Thymus (tissue), 14 donors: ENCODE data around the gene DUSP15. TPM values are rescaled to one million over a fixed set of nuclear protein-coding genes. Genes with fewer than 3 reads are reported as not detected.
"Not testable (repeated sequence)": the region's sequence is repeated elsewhere in the genome, so short reads cannot be mapped to it uniquely, and the experiment has no call there.

Experiments used
- DNase-seq, 9 donors: peaks; one replicate each; pipeline ENCODE4 v3.0.0-alpha.2; 2013; ENCODE audit warnings: low spot score in 9 of 9, low read depth in 6 of 9, missing footprints in 1 of 9
- H3K27ac ChIP-seq, 2 donors: one replicate each; pipeline ENCODE4 v1.5.1; 2013; ENCODE audit warnings: control low read depth in 1 of 2, low read depth in 1 of 2, low read length in 1 of 2, mild to moderate bottlenecking in 1 of 2, moderate library complexity in 1 of 2
- H3K27me3 ChIP-seq, 2 donors: one replicate each; pipeline ENCODE4 v1.5.1; 2013; ENCODE audit warnings: low read length in 1 of 2; ENCODE audit not compliant: control insufficient read depth in 2 of 2, insufficient read depth in 1 of 2
- H3K36me3 ChIP-seq, 2 donors: one replicate each; pipeline ENCODE4 v1.5.1; 2013; ENCODE audit warnings: low read length in 1 of 2, mild to moderate bottlenecking in 1 of 2, moderate library complexity in 1 of 2; ENCODE audit not compliant: control insufficient read depth in 2 of 2, insufficient read depth in 2 of 2
- H3K4me1 ChIP-seq, 2 donors: one replicate each; pipeline ENCODE4 v1.5.1; 2013; ENCODE audit warnings: low read length in 2 of 2; ENCODE audit not compliant: control insufficient read depth in 2 of 2, insufficient read depth in 2 of 2
- H3K4me3 ChIP-seq, 2 donors: one replicate each; pipeline ENCODE4 v1.5.1; 2013; ENCODE audit warnings: low read length in 2 of 2, control low read depth in 1 of 2, mild to moderate bottlenecking in 1 of 2
- H3K9me3 ChIP-seq, 2 donors: one replicate each; pipeline ENCODE4 v1.5.1; 2013; ENCODE audit warnings: low read length in 1 of 2, mild to moderate bottlenecking in 1 of 2; ENCODE audit not compliant: control insufficient read depth in 2 of 2, insufficient read depth in 1 of 2
- WGBS: extraction: QIAGEN DNeasy Blood & Tissue Kit; methylation state at CpG from one replicate; pipeline ENCODE4 v1.1.7; 2013; 5-methylcytosine and 5-hydroxymethylcytosine counted together
- long read RNA-seq, 10 donors: transcript quantifications; one replicate each; lab custom pipeline, GENCODE V29; 2026
- polyA plus RNA-seq: library from polyadenylated mRNA; stranded (reverse); fragments of 200-250 nt; gene quantifications from one replicate; pipeline ENCODE4 v1.2.3, GENCODE V29; 2013
- total RNA-seq: library from RNA; stranded (reverse); fragments of 120-200 nt; gene quantifications from one replicate; pipeline ENCODE4 v1.2.4, GENCODE V29; 2013
- donor health status: healthy.

The DUSP15 gene
- 0.76 TPM for total RNA-seq
- polyA plus RNA-seq: 1.6 TPM
- long read RNA-seq, donor 1: 0 reads
- long read RNA-seq, donor 2: 0 reads
- long read RNA-seq, donor 3: 0 reads
- long read RNA-seq, donor 4: 0 reads
- long read RNA-seq, donor 5, partial matches to known transcripts: 0 of 3 reads
- long read RNA-seq, donor 5, other reads (novel, unspliced or antisense): 0 of 3 reads
- long read RNA-seq, donor 6, partial matches to known transcripts: 0 of 2 reads
- long read RNA-seq, donor 6, other reads (novel, unspliced or antisense): 0 of 2 reads
- long read RNA-seq, donor 7: 0 reads
- long read RNA-seq, donor 8: 0 reads
- long read RNA-seq, donor 9: 0 reads
- long read RNA-seq, donor 10: 0 reads

- DNase-seq: no peak
- Histone ChIP-seq H3K9me3 (no peaks in the 10 kb centered on the region), H3K4me3 (peak within 1 kb of the TSS in 1 of 2 donors; percentile 43), H3K27me3 (peaks cover 33 to 61% of the 10 kb centered on the region in 2 donors), H3K36me3 (no peaks in the 10 kb centered on the region), H3K4me1 (peaks cover 0 to 4% of the 10 kb centered on the region in 2 donors), H3K27ac (no peak within 1 kb of the TSS)
- WGBS: 2% methylated on average over 80 of the region's 80 CpGs
Observed at GRCh38 chr20:31869942-31870725, at the start of gene DUSP15, which contains the start of gene TTLL9. TSS of gene DUSP15 (minus strand) at chr20:31870527. CDS start at chr20:31870337, 190 bp downstream. TSS of gene TTLL9 (plus strand) at chr20:31870634. CDS start at chr20:31871127, 493 bp downstream.

DNA sequence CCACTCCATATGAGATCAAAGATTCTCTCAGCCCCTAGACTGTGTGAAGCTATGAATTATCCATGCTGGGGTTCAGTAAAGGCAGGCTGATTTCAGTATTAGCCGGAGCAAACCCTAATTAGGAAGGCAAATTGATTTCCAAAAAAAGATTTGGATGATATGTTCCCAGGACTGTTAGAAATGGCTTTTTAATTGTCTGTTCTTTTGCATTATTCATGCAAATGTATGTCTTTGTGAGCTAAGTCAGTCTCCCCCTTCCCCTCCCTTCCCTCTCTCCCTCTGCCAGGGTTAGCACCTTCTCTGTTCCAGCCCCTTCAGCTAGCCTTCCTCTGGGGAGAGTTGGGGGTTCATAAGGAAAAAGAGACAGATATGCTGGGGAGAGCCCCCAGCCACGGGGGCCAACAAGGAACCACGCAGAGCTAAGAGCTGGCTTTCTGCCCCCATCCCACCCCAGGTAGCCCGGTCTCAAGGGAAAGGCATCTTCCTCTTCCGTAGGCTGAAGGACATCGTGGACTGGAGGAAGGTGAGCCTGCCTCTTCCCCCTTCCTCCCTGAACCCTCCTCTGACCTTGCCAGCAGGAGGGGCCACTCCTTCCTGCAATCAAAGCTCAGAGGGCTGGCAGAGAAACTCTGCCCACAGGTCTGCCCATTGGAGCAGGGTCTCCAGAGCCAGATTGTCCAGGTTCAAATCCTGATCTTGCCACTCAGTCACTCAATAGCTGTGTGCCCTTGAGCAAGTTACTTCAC lies 49.3 kb upstream of the DUSP15 start:
- H3K9me3 ChIP-seq: no peaks in the 10 kb centered on the region
- no peak overlapping the region for H3K4me3 ChIP-seq
- no peaks in the 10 kb centered on the region for H3K27me3 ChIP-seq
- H3K4me1 ChIP-seq: no peaks in the 10 kb centered on the region
- H3K36me3 ChIP-seq: no peaks in the 10 kb centered on the region
- WGBS: 69% methylated on average over 6 of the region's 6 CpGs
- no peak for DNase-seq
- no peak overlapping the region for H3K27ac ChIP-seq

- Histone ChIP-seq H3K36me3 (no peaks in the 10 kb centered on the region), H3K27ac (no peak overlapping the region), H3K4me1 (no peaks in the 10 kb centered on the region), H3K27me3 (no peaks in the 10 kb centered on the region), H3K9me3 (no peaks in the 10 kb centered on the region), H3K4me3 (no peak overlapping the region)
- DNase-seq: no peak
- 96% methylated on average over 7 of the region's 7 CpGs for WGBS
Observed at GRCh38 chr20:31918466-31919105, 48.3 kb upstream of the DUSP15 start.

DNA sequence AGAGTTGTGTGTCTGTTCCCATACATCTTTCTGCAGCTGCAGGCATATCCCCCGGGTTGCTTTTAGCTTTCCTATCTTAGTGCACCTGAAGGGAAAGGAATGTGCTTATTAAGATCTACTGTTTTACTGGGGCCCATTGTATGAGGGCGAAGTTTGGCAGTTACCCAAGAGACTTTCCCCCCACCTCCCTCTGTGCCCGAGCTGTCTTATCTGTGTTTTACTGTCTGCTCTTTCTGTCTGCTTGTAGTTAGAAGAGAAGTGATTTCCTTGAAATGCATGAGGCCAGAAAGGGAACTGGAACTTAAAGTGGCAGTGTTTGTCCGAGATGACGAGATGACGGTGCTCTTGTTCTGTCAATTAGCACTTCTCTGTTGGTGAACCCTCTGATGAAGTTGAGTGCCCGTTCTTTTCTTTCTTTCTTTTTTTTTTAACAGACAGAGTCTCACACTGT lies 47.7 kb upstream of the DUSP15 start:
- H3K27ac ChIP-seq, H3K4me1 ChIP-seq, H3K27me3 ChIP-seq, H3K4me3 ChIP-seq, DNase-seq, H3K9me3 ChIP-seq, H3K36me3 ChIP-seq: not testable (repeated sequence)
- WGBS: 15% methylated on average over 7 of the region's 7 CpGs

DNA sequence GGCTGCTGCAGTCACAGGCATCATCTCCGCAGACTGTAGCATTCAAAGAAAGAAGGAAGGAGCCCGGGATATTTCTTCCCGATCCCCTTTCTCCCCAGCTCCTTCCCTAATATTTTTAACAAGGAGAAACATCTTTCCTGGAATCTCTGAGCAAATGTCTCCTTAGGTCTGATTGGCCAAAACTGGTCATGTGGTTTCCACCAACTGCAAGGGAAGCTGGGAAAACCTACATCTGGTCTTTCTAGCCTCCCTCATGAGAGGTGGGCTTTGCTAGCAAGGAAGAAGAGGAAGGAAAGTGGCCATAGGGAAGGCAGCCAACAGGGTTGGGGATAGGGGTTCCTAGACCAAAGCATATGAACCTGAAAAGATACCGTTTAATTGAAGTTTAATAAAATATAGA lies 46.4 kb upstream of the DUSP15 start:
- WGBS: 88% methylated on average over 4 of the region's 4 CpGs
- Histone ChIP-seq H3K27ac (no peak overlapping the region), H3K27me3 (no peaks in the 10 kb centered on the region), H3K4me1 (no peaks in the 10 kb centered on the region), H3K4me3 (no peak overlapping the region), H3K9me3 (no peaks in the 10 kb centered on the region), H3K36me3 (no peaks in the 10 kb centered on the region)
- no peak for DNase-seq

DNA sequence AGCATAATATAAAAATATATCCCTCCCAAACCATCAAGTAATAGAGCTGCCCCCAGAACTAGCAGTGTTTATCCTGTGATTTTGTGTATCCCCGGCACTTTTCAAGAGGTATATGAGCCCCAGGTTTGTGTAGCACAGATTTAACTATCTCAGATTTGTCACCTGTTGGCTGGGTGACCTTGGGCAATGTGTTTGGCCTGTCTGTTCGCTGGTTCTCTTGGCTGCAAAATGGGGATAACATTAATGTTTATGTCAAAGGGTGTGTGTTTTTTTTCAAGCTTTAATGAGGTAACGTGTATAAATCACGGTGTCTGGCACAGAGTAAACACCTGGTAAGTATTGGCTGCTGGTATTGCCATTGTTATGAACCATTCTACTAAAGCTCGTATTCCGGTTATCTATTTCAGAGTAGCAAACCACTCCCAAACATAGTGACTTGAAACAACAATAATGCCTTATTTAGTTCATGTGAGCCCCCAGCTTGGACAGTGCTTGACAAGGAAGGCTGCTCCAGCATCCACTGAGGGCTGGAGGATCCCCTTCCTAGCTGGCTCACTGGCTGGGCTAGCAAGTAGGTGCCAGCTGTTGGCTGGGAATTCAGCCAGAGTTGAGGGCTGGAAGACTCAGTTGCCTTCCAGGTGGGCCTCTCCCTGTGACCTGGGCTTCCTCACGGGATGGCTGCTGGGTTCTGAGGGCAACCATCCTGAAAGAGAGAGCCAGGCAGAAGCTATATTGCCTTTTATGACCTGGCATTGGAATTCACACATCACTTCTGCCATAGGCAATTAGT lies 45.4 kb upstream of the DUSP15 start:
- H3K36me3 ChIP-seq: no peaks in the 10 kb centered on the region
- 85% methylated on average over 7 of the region's 7 CpGs for WGBS
- H3K4me1 ChIP-seq: no peaks in the 10 kb centered on the region
- H3K4me3 ChIP-seq: no peak overlapping the region
- DNase-seq: no peak
- no peaks in the 10 kb centered on the region for H3K27me3 ChIP-seq
- H3K9me3 ChIP-seq: no peaks in the 10 kb centered on the region
- no peak overlapping the region for H3K27ac ChIP-seq

DNA sequence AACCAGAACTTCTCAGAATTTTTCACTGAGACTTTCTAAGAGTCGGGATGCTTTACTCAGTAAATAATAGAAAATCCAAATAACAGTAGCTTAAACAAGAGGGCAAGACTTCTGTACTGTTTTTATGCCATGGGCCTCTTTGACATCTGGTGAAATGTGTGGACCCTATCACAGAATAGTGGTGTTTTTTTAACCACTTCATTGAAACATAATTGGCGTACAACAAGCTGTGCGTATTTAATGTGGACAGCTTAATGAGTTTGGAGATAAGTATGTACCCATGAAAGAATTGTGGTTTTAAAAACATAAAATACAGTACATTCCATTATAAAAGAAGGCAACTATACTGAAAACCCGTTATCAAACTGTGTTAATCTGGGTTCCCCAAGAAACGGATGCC lies 43.8 kb upstream of the DUSP15 start:
- Histone ChIP-seq H3K9me3 (no peaks in the 10 kb centered on the region), H3K27ac (no peak overlapping the region), H3K4me3 (no peak overlapping the region), H3K27me3 (no peaks in the 10 kb centered on the region), H3K4me1 (no peaks in the 10 kb centered on the region), H3K36me3 (no peaks in the 10 kb centered on the region)
- DNase-seq: no peak
- WGBS: 95% methylated on average over 5 of the region's 5 CpGs

- Histone ChIP-seq H3K27ac (no peak overlapping the region), H3K9me3 (no peaks in the 10 kb centered on the region), H3K36me3 (no peaks in the 10 kb centered on the region), H3K4me1 (no peaks in the 10 kb centered on the region), H3K27me3 (no peaks in the 10 kb centered on the region), H3K4me3 (no peak overlapping the region)
- WGBS: 95% methylated on average over 15 of the region's 15 CpGs
- DNase-seq: no peak
Observed at GRCh38 chr20:31913431-31914157, 43.3 kb upstream of the DUSP15 start.
